HG03378 (cell line): ENCODE data around the gene C19orf85.
"Not testable (repeated sequence)": the region's sequence is repeated elsewhere in the genome, so short reads cannot be mapped to it uniquely, and the experiment has no call there.

Experiments used
- ATAC-seq: cut with Tn5 transposase; IDR thresholded peaks from one replicate; pipeline ENCODE4 v1.9.1; 2021; ENCODE audit warnings: mild to moderate bottlenecking, moderate library complexity; ENCODE audit not compliant: unreplicated experiment

Gene C19orf85

GRCh38 chr19:55442372-55442961 lies 22.1 kb downstream of the C19orf85 start:
- ATAC-seq, result no peak

GRCh38 chr19:55441692-55442321 lies 22.7 kb downstream of the C19orf85 start:
- no peak for ATAC-seq

- ATAC-seq, result no peak
These were observed 23.2 kb downstream of the C19orf85 start for GRCh38 chr19:55441319-55441691.

GRCh38 chr19:55440411-55441105 lies 24.0 kb downstream of the C19orf85 start:
- no peak for ATAC-seq

GRCh38 chr19:55439052-55439451 lies 25.5 kb downstream of the C19orf85 start:
- ATAC-seq, result no peak

- ATAC-seq, result no peak
These were observed 27.1 kb downstream of the C19orf85 start for GRCh38 chr19:55437410-55437809.

GRCh38 chr19:55436847-55437246 lies 27.7 kb downstream of the C19orf85 start:
- no peak for ATAC-seq

- ATAC-seq, result no peak
These were observed 29.5 kb downstream of the C19orf85 start for GRCh38 chr19:55435020-55435419.

GRCh38 chr19:55434356-55434919 lies 30.1 kb downstream of the C19orf85 start:
- ATAC-seq, result no peak

- ATAC-seq, result no peak
These were observed 31.3 kb downstream of the C19orf85 start for GRCh38 chr19:55433292-55433691.

- no peak for ATAC-seq
These were observed 32.2 kb downstream of the C19orf85 start for GRCh38 chr19:55432241-55432959.

GRCh38 chr19:55431183-55431582 lies 33.4 kb downstream of the C19orf85 start:
- ATAC-seq, result no peak

- no peak for ATAC-seq
These were observed 38.5 kb downstream of the C19orf85 start for GRCh38 chr19:55426042-55426441.

GRCh38 chr19:55424518-55424917 lies 40.0 kb downstream of the C19orf85 start:
- no peak for ATAC-seq

- ATAC-seq, result no peak
These were observed 41.1 kb downstream of the C19orf85 start for GRCh38 chr19:55423225-55424005.

- ATAC-seq, result not testable (repeated sequence)
These were observed 43.3 kb downstream of the C19orf85 start for GRCh38 chr19:55421281-55421680.

- ATAC-seq, result no peak
These were observed 44.8 kb downstream of the C19orf85 start for GRCh38 chr19:55419624-55420236.

- ATAC-seq, result no peak
These were observed 45.4 kb downstream of the C19orf85 start for GRCh38 chr19:55419103-55419502.

- ATAC-seq, result no peak
These were observed 46.4 kb downstream of the C19orf85 start for GRCh38 chr19:55418185-55418584.
